Ovary (tissue), 3 donors: Measurements from ENCODE around the gene TNFRSF1B.

ENCODE experiments used
- CTCF ChIP-seq, 3 donors: fragments of 450-650 bp in 2 of 3; fragments of 200-600 bp in 1 of 3; IDR thresholded peaks; one replicate each; pipeline versions ENCODE4 v1.5.1 to v1.8.0; 2016 to 2022; ENCODE audit warnings: antibody characterized with exemption in 3 of 3, mild to moderate bottlenecking in 1 of 3
- EP300 ChIP-seq: sonication (generic); formaldehyde crosslinking; IDR thresholded peaks from one replicate; pipeline ENCODE4 v1.6.1; 2017; ENCODE audit warnings: antibody characterized with exemption
- POLR2A ChIP-seq: fragments of 450-650 bp; IDR thresholded peaks from one replicate; pipeline ENCODE4 v1.6.1; 2017; ENCODE audit warnings: antibody characterized with exemption, mild to moderate bottlenecking, moderate library complexity
- donor health status: DM: no; HTN: no; CAD: no.

GRCh38 chr1:12177999-12178441 lies 11.2 kb downstream of the TNFRSF1B start:
- TF ChIP-seq CTCF (IDR thresholded peaks at IDR 0.05), result no peak
- TF ChIP-seq EP300, result no peak
- TF ChIP-seq POLR2A, result no peak
